ENCODE data around the gene FBXW8. TPM values are rescaled to one million over a fixed set of nuclear protein-coding genes. Genes with fewer than 3 reads are reported as not detected.

Gene FBXW8
- total and polyA plus RNA-seq, 2 donors (not counting 1 experiment from before 2014, with no cell fraction given), result 12.1 to 23.5 TPM

DNA sequence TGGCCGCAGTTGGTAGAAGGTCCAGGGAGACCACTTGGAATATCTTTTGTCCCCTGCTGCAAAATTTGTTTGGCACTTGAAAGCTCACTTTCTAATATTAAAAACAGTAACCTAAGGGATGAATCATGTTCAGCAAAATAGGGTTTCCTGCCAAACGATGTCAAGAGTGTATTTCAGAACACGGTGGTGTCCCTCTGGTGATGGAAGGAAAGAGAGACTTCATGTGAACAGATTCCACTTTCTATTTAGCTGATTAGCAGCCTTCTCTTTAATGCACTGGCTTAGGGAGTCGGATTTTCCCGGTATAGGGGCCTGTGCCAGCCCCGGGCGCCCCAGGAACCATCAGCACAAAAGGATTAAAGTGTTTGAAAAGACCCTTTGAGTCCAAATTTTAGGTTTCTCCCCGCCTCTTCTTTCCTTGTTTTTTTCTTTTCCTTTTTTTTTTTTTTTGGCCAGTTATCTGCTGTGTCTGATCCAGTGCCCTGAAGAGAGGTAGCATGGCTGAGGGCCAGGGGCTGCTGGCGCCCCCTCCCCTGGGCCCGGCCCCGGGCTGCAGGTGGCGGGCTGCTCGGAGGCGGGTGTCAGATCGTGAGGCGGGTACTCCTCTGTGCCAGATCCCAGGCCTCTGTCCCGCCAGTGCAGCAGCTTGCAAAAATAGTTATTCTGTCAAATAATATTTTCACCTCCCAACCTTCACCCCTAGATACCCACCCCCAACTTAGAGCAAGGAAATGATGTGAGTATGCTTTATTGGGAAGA lies 100.1 kb downstream of the FBXW8 start:
- Mint-ChIP-seq H3K27ac (no peak overlapping the region), H3K4me1 (peaks cover 4% of the 10 kb centered on the region), H3K9me3 (ENCODE audit: insufficient read depth) (peaks cover 4% of the 10 kb centered on the region), H3K4me3 (no peak overlapping the region), H3K27me3 (no peaks in the 10 kb centered on the region)
- Histone ChIP-seq H3K4me1 (ENCODE audit: control insufficient read depth in 2 of 2, insufficient read depth in 2 of 2, low read length in 2 of 2) (no peaks in the 10 kb centered on the region), H3K9ac (ENCODE audit: low read length) (no peak overlapping the region), H3K4me2 (replicated peaks; ENCODE audit: low read depth, low read length, poor library complexity, severe bottlenecking) (no peak overlapping the region), H3K4me3 (ENCODE audit: control extremely low read depth in 1 of 5, extremely low read depth in 1 of 5, insufficient read depth in 1 of 5, low read depth in 2 of 5, low read length in 4 of 5) (no peak overlapping the region), H3K36me3 (replicated peaks in 1 of 2; ENCODE audit: control extremely low read depth in 1 of 2, control insufficient read depth in 1 of 2, extremely low read depth in 1 of 2, insufficient read depth in 2 of 2, low read length in 1 of 2) (peaks cover 21 to 48% of the 10 kb centered on the region in 2 experiments), H3K9me3 (ENCODE audit: control extremely low read depth in 1 of 3, control insufficient read depth in 2 of 3, insufficient read depth in 1 of 3, low read length in 2 of 3) (peaks cover 4 to 13% (median 7%) of the 10 kb centered on the region in 3 donors), H4K20me1 (ENCODE audit: control insufficient read depth, insufficient read depth, low read length, poor library complexity, severe bottlenecking) (no peaks in the 10 kb centered on the region), H3K79me2 (ENCODE audit: control insufficient read depth, insufficient read depth, low read length) (no peaks in the 10 kb centered on the region), H2AFZ (ENCODE audit: insufficient read depth, low read depth, low read length, poor library complexity, severe bottlenecking) (no peak overlapping the region), H3K27me3 (replicated peaks in 1 of 4; ENCODE audit: control extremely low read depth in 1 of 4, control insufficient read depth in 3 of 4, insufficient read depth in 4 of 4, low read length in 3 of 4) (no peaks in the 10 kb centered on the region), H3K27ac (ENCODE audit: low read length in 2 of 2) (no peak overlapping the region)
- no peak for DNase-seq
- ChIA-PET POLR2A (no interaction called here), CTCF (interaction anchor here (0.6 to 1.5 kb wide), 4 partner anchors 12 to 197 kb away, joined by 3 to 4 read pairs (median 4); no protein-coding TSS in a partner anchor)
- WGBS (ENCODE audit: insufficient coverage), result 97% methylated on average over 6 of the region's 17 CpGs
- no peak for ATAC-seq (ENCODE audit: low read depth)
- TF ChIP-seq, protein P1, sequence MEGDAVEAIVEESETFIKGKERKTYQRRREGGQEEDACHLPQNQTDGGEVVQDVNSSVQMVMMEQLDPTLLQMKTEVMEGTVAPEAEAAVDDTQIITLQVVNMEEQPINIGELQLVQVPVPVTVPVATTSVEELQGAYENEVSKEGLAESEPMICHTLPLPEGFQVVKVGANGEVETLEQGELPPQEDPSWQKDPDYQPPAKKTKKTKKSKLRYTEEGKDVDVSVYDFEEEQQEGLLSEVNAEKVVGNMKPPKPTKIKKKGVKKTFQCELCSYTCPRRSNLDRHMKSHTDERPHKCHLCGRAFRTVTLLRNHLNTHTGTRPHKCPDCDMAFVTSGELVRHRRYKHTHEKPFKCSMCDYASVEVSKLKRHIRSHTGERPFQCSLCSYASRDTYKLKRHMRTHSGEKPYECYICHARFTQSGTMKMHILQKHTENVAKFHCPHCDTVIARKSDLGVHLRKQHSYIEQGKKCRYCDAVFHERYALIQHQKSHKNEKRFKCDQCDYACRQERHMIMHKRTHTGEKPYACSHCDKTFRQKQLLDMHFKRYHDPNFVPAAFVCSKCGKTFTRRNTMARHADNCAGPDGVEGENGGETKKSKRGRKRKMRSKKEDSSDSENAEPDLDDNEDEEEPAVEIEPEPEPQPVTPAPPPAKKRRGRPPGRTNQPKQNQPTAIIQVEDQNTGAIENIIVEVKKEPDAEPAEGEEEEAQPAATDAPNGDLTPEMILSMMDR (IDR thresholded peaks at IDR 0.05), result no peak
- no peak for TF ChIP-seq EZH2 (IDR thresholded peaks at IDR 0.05; ENCODE audit: borderline replicate concordance, insufficient read depth, low read depth, low read length, poor library complexity, severe bottlenecking)
- intact Hi-C loops (cut with micrococcal nuclease), result no loop called here
